H9 (cell line): ENCODE results near the gene CDH13. TPM values are rescaled to one million over a fixed set of nuclear protein-coding genes. Genes with fewer than 3 reads are reported as not detected.

Source experiments
- DNase-seq: peaks from one replicate; pipeline ENCODE4 v3.0.0-alpha.2; 2017
- H2AFZ ChIP-seq: one replicate; pipeline ENCODE4 v1.6.1; 2013; ENCODE audit warnings: mild to moderate bottlenecking, low read length, control low read depth, moderate library complexity
- H2AK5ac ChIP-seq: 2 replicates; pipeline ENCODE4 v1.6.1; 2013; ENCODE audit warnings: low read length, control low read depth, mixed read lengths; ENCODE audit not compliant: insufficient read length
- H2BK120ac ChIP-seq: one replicate; pipeline ENCODE4 v1.6.1; 2013; ENCODE audit warnings: low read depth, mild to moderate bottlenecking, low read length, control low read depth, inconsistent platforms; ENCODE audit not compliant: poor library complexity, severe bottlenecking
- H2BK12ac ChIP-seq: 2 replicates; pipeline ENCODE4 v1.6.1; 2013; ENCODE audit warnings: low read length, control low read depth, mixed read lengths, low read depth; ENCODE audit not compliant: insufficient read length
- H2BK15ac ChIP-seq: 2 replicates; pipeline ENCODE4 v1.6.1; 2013; ENCODE audit warnings: low read depth, low read length, control low read depth
- H2BK20ac ChIP-seq: one replicate; pipeline ENCODE4 v1.6.1; 2013; ENCODE audit warnings: low read depth, mild to moderate bottlenecking, low read length, control low read depth, inconsistent platforms; ENCODE audit not compliant: poor library complexity, severe bottlenecking
- H2BK5ac ChIP-seq: 2 replicates; pipeline ENCODE4 v1.6.1; 2013; ENCODE audit warnings: low read length, control low read depth, mixed read lengths; ENCODE audit not compliant: insufficient read length
- H3K14ac ChIP-seq: 2 replicates; pipeline ENCODE4 v1.6.1; 2013; ENCODE audit warnings: low read length, control low read depth; ENCODE audit not compliant: insufficient read depth
- H3K18ac ChIP-seq: 2 replicates; pipeline ENCODE4 v1.6.1; 2013; ENCODE audit warnings: low read depth, mild to moderate bottlenecking, mixed read lengths, low read length, control low read depth; ENCODE audit not compliant: insufficient read length
- H3K23ac ChIP-seq: 2 replicates; pipeline ENCODE4 v1.6.1; 2013; ENCODE audit warnings: low read length, control low read depth, mixed read lengths, low read depth; ENCODE audit not compliant: insufficient read length
- H3K23me2 ChIP-seq: 2 replicates; pipeline ENCODE4 v1.6.1; 2013; ENCODE audit warnings: low read depth, mild to moderate bottlenecking, mixed read lengths, low read length, control low read depth; ENCODE audit not compliant: insufficient read length, poor library complexity, severe bottlenecking
- H3K27ac ChIP-seq: 2 replicates; pipeline ENCODE4 v1.5.1; 2013; ENCODE audit warnings: low read length, control low read depth, mixed read lengths, low read depth; ENCODE audit not compliant: insufficient read length
- H3K27me3 ChIP-seq: 2 replicates; pipeline ENCODE4 v1.6.1; 2013; ENCODE audit warnings: low read length, control low read depth, inconsistent platforms; ENCODE audit not compliant: insufficient read depth
- H3K4ac ChIP-seq: 2 replicates; pipeline ENCODE4 v1.6.1; 2013; ENCODE audit warnings: low read depth, mild to moderate bottlenecking, control low read depth, inconsistent platforms, low read length, moderate library complexity
- H3K4me1 ChIP-seq: 2 replicates; pipeline ENCODE4 v1.6.1; 2013; ENCODE audit warnings: low read length, control low read depth, inconsistent platforms; ENCODE audit not compliant: insufficient read depth
- H3K4me2 ChIP-seq: 2 replicates; pipeline ENCODE4 v1.6.1; 2013; ENCODE audit warnings: low read length, control low read depth, mixed read lengths; ENCODE audit not compliant: insufficient read length, insufficient read depth
- H3K56ac ChIP-seq: 2 replicates; pipeline ENCODE4 v1.6.1; 2013; ENCODE audit warnings: low read depth, mild to moderate bottlenecking, mixed read lengths, low read length, control low read depth; ENCODE audit not compliant: insufficient read length
- H3K79me1 ChIP-seq: 2 replicates; pipeline ENCODE4 v1.6.1; 2013; ENCODE audit warnings: low read depth, mild to moderate bottlenecking, moderate library complexity, low read length, control low read depth, inconsistent platforms; ENCODE audit not compliant: insufficient read depth, poor library complexity, severe bottlenecking
- H3K79me2 ChIP-seq: 2 replicates; pipeline ENCODE4 v1.6.1; 2013; ENCODE audit warnings: low read length, control low read depth, inconsistent platforms; ENCODE audit not compliant: insufficient read depth
- H3K9ac ChIP-seq: 2 replicates; pipeline ENCODE4 v1.6.1; 2013; ENCODE audit warnings: low read length, control low read depth, mixed read lengths; ENCODE audit not compliant: insufficient read length; ENCODE audit errors: extremely low read depth
- H3K9me3 ChIP-seq: one replicate; pipeline ENCODE4 v1.6.1; 2013; ENCODE audit warnings: low read depth, low read length, inconsistent platforms; ENCODE audit not compliant: control insufficient read depth
- H3T11ph ChIP-seq: one replicate; pipeline ENCODE4 v1.6.1; 2013; ENCODE audit warnings: mild to moderate bottlenecking, low read length, control low read depth, inconsistent platforms
- H4K20me1 ChIP-seq: one replicate; pipeline ENCODE4 v1.6.1; 2013; ENCODE audit not compliant: control insufficient read depth, insufficient read length, insufficient read depth
- H4K5ac ChIP-seq: 2 replicates; pipeline ENCODE4 v1.6.1; 2013; ENCODE audit warnings: low read depth, mild to moderate bottlenecking, mixed read lengths, low read length, control low read depth; ENCODE audit not compliant: insufficient read length
- H4K8ac ChIP-seq: replicated peaks from 2 replicates; pipeline ENCODE4 v1.6.1; 2013; ENCODE audit warnings: low read length, control low read depth, mixed read lengths, low read depth; ENCODE audit not compliant: insufficient read length
- H4K91ac ChIP-seq: 2 replicates; pipeline ENCODE4 v1.6.1; 2013; ENCODE audit warnings: low read depth, mild to moderate bottlenecking, moderate library complexity, mixed read lengths, low read length, control low read depth; ENCODE audit not compliant: insufficient read length
- H3K27ac Mint-ChIP-seq, 3 experiments: 2 replicates in 2 of 3; 3 replicates in 1 of 3; pipeline ENCODE4 v1.8.0; 2020 to 2021; ENCODE audit warnings: mixed read lengths in 3 of 3, mild to moderate bottlenecking in 1 of 3, moderate library complexity in 1 of 3
- H3K27me3 Mint-ChIP-seq: 2 replicates; pipeline ENCODE4 v1.8.0; 2021; ENCODE audit warnings: low read depth, mild to moderate bottlenecking, moderate library complexity, mixed read lengths
- H3K36me3 Mint-ChIP-seq, 3 experiments: 2 replicates in 2 of 3; 3 replicates in 1 of 3; pipeline ENCODE4 v1.8.0; 2020 to 2021; ENCODE audit warnings: low read depth in 3 of 3, mixed read lengths in 3 of 3; ENCODE audit not compliant: insufficient read depth in 1 of 3
- H3K4me1 Mint-ChIP-seq, 2 experiments: 2 replicates each; pipeline ENCODE4 v1.8.0; 2020; ENCODE audit warnings: mixed read lengths in 2 of 2
- H3K4me3 Mint-ChIP-seq, 2 experiments: 2 replicates in 1 of 2; 3 replicates in 1 of 2; pipeline ENCODE4 v1.8.0; 2020 to 2021; ENCODE audit warnings: mild to moderate bottlenecking in 2 of 2, mixed read lengths in 2 of 2, moderate library complexity in 1 of 2
- H3K9me3 Mint-ChIP-seq, 2 experiments: 2 replicates in 1 of 2; 3 replicates in 1 of 2; pipeline ENCODE4 v1.8.0; 2020; ENCODE audit warnings: mild to moderate bottlenecking in 2 of 2, mixed read lengths in 2 of 2, moderate library complexity in 1 of 2
- CTCF ChIP-seq: fragments of 200-600 bp; sonication (generic); conservative IDR thresholded peaks from 3 replicates; pipeline ENCODE4 v1.8.0; 2021; ENCODE audit warnings: antibody characterized with exemption, mild to moderate bottlenecking
- total RNA-seq: library from RNA; stranded (reverse); gene quantifications from 2 replicates; pipeline ENCODE4 v1.2.1, GENCODE V29; 2021

Gene CDH13
- total RNA-seq, 1 experiment from 2014 or later: 1.5 TPM

DNA sequence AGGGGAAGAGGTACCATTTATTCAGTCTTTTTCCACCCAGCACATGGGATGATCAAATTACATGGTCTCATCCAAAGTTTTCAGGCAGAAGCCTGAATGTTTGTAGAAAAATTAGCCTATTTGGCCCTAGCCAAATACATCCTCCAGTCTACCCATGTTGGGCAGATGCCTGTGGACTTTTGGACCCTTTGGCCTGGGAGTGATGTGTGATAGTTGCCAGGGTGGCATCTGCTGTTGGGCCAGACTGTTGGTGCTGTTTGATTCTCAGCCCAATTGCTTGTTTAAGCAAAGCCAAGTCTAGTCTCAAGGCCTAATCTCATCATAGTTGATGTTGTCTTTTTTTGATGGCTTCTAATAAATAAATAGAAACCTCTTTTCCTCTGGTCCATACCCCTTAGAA, 419.0 kb downstream of the CDH13 start:
- no peak overlapping the region for H4K5ac ChIP-seq
- no peak overlapping the region for H3K18ac ChIP-seq
- H2BK5ac ChIP-seq: no peak overlapping the region
- H3K4me3 Mint-ChIP-seq: no peak overlapping the region
- H3K79me1 ChIP-seq: no peaks in the 10 kb centered on the region
- H4K91ac ChIP-seq: no peak overlapping the region
- H4K20me1 ChIP-seq: no peaks in the 10 kb centered on the region
- H2BK120ac ChIP-seq: no peak overlapping the region
- no peak overlapping the region for H3K4ac ChIP-seq
- H3K9ac ChIP-seq: no peak overlapping the region
- H4K8ac ChIP-seq: no peak overlapping the region
- H3K27me3 Mint-ChIP-seq: no peaks in the 10 kb centered on the region
- H3K23me2 ChIP-seq: no peaks in the 10 kb centered on the region
- no peak overlapping the region for H3K56ac ChIP-seq
- no peak overlapping the region for H2AK5ac ChIP-seq
- no peak overlapping the region for H3K4me2 ChIP-seq
- no peaks in the 10 kb centered on the region for H3K4me1 ChIP-seq
- H2AFZ ChIP-seq: no peak overlapping the region
- H2BK12ac ChIP-seq: no peak overlapping the region
- H3K79me2 ChIP-seq: no peaks in the 10 kb centered on the region
- no peak for DNase-seq
- no peak overlapping the region for H3K27ac ChIP-seq
- H3K14ac ChIP-seq: no peak overlapping the region
- H3K4me1 Mint-ChIP-seq: no peaks in the 10 kb centered on the region
- H3K9me3 ChIP-seq: no peaks in the 10 kb centered on the region
- H3K9me3 Mint-ChIP-seq: peaks cover 5 to 6% of the 10 kb centered on the region in 2 experiments
- H3K27me3 ChIP-seq: no peaks in the 10 kb centered on the region
- H3K23ac ChIP-seq: no peak overlapping the region
- TF ChIP-seq CTCF: no peak
- H3K36me3 Mint-ChIP-seq: peaks cover 0 to 3% (median 0%) of the 10 kb centered on the region in 3 experiments; a peak in 1 of 7 replicates
- no peak overlapping the region for H3T11ph ChIP-seq
- H2BK15ac ChIP-seq: no peak overlapping the region
- H2BK20ac ChIP-seq: no peak overlapping the region
- no peak overlapping the region for H3K27ac Mint-ChIP-seq
